Tibial nerve (tissue), 4 donors: Measurements from ENCODE around the gene YY1AP1. TPM values are rescaled to one million over a fixed set of nuclear protein-coding genes. Genes with fewer than 3 reads are reported as not detected.
"Not testable (repeated sequence)": the region's sequence is repeated elsewhere in the genome, so short reads cannot be mapped to it uniquely, and the experiment has no call there.

Experiments
- DNase-seq, 2 donors: peaks; one replicate each; pipeline ENCODE4 v3.0.0-alpha.2; 2019; ENCODE audit warnings: low spot score in 2 of 2
- H3K27ac ChIP-seq, 4 donors: fragments of 200-600 bp; sonication (generic) in 3 of 4; one replicate each; pipeline ENCODE4 v1.5.1; 2017 to 2019; ENCODE audit warnings: mild to moderate bottlenecking in 1 of 4
- H3K27me3 ChIP-seq, 2 donors: fragments of 200-600 bp; sonication (generic) in 1 of 2; one replicate each; pipeline versions ENCODE4 v1.5.1 to v1.6.0; 2017 to 2019
- H3K36me3 ChIP-seq, 3 donors: fragments of 200-600 bp; sonication (generic); one replicate each; pipeline ENCODE4 v1.5.1; 2018 to 2019
- H3K4me1 ChIP-seq, 4 donors: fragments of 200-600 bp; sonication (generic) in 3 of 4; one replicate each; pipeline ENCODE4 v1.5.1; 2017 to 2019
- H3K4me3 ChIP-seq, 4 donors: fragments of 200-600 bp; sonication (generic) in 3 of 4; one replicate each; pipeline ENCODE4 v1.5.1; 2017 to 2019; ENCODE audit warnings: mild to moderate bottlenecking in 1 of 4, moderate library complexity in 1 of 4
- H3K9me3 ChIP-seq, 4 donors: fragments of 200-600 bp; sonication (generic) in 3 of 4; one replicate each; pipeline ENCODE4 v1.5.1; 2017 to 2019
- CTCF ChIP-seq, 5 experiments: fragments of 200-600 bp in 3 of 5; fragments of 450-650 bp in 2 of 5; sonication (generic) in 3 of 5; IDR thresholded peaks; one replicate each; pipeline ENCODE4 v1.5.1; 2016 to 2019; ENCODE audit warnings: antibody characterized with exemption in 5 of 5, mild to moderate bottlenecking in 3 of 5, moderate library complexity in 2 of 5
- EP300 ChIP-seq, 2 donors: sonication (generic); formaldehyde crosslinking; IDR thresholded peaks; one replicate each; pipeline ENCODE4 v1.6.1; 2017; ENCODE audit warnings: antibody characterized with exemption in 2 of 2, mild to moderate bottlenecking in 1 of 2
- POLR2A ChIP-seq, 2 donors: fragments of 450-650 bp; IDR thresholded peaks; one replicate each; pipeline ENCODE4 v1.6.1; 2017; ENCODE audit warnings: antibody characterized with exemption in 2 of 2, mild to moderate bottlenecking in 2 of 2, moderate library complexity in 2 of 2
- WGBS, 2 donors: methylation state at CpG; one replicate each; pipeline ENCODE4 v1.1.5; 2018; 5-methylcytosine and 5-hydroxymethylcytosine counted together
- total RNA-seq, 4 donors: library from RNA; depleted of rRNA; stranded (reverse); fragments of >200 nt; gene quantifications; one replicate each; pipeline ENCODE4 v1.1.0, GENCODE V29; 2016

YY1AP1 gene
- total RNA-seq, 4 donors from 2014 or later: 170 to 253 (median 196) TPM

- Histone ChIP-seq H3K9me3 (no peaks in the 10 kb centered on the region), H3K4me1 (no peaks in the 10 kb centered on the region), H3K4me3 (no peak overlapping the region), H3K36me3 (peaks cover 0 to 46% (median 0%) of the 10 kb centered on the region in 3 donors), H3K27ac (no peak overlapping the region), H3K27me3 (no peaks in the 10 kb centered on the region)
- DNase-seq: no peak
- WGBS, 2 donors: 95% methylated on average over 7 of the region's 7 CpGs
- no peak for TF ChIP-seq EP300 (IDR thresholded peaks at IDR 0.05)
These were observed 28.5 kb upstream of the YY1AP1 start for GRCh38 chr1:155717041-155717440.

- Histone ChIP-seq H3K9me3 (no peaks in the 10 kb centered on the region), H3K27ac (no peak overlapping the region), H3K4me1 (no peaks in the 10 kb centered on the region), H3K27me3 (no peaks in the 10 kb centered on the region), H3K4me3 (no peak overlapping the region), H3K36me3 (peaks cover 0 to 49% (median 0%) of the 10 kb centered on the region in 3 donors)
- TF ChIP-seq POLR2A (IDR thresholded peaks at IDR 0.05): no peak
- no peak for TF ChIP-seq CTCF (IDR thresholded peaks at IDR 0.05)
- TF ChIP-seq EP300 (IDR thresholded peaks at IDR 0.05): no peak
- no peak for DNase-seq
- WGBS, 2 donors: 96 to 99% methylated on average over 5 of the region's 5 CpGs
These were observed 27.2 kb upstream of the YY1AP1 start for GRCh38 chr1:155715777-155716176.

GRCh38 chr1:155715056-155715455 is 26.5 kb upstream of the YY1AP1 start:
- H3K4me3 ChIP-seq, H3K27me3 ChIP-seq, DNase-seq, H3K4me1 ChIP-seq, H3K9me3 ChIP-seq, H3K27ac ChIP-seq: not testable (repeated sequence)
- WGBS, 2 donors: 94 to 96% methylated on average over 3 of the region's 3 CpGs
- peaks cover 0 to 44% (median 0%) of the 10 kb centered on the region in 3 donors for H3K36me3 ChIP-seq

- no peaks in the 10 kb centered on the region for H3K27me3 ChIP-seq
- H3K4me1 ChIP-seq: no peaks in the 10 kb centered on the region
- H3K4me3 ChIP-seq: no peak overlapping the region
- 55 to 60% methylated on average over 2 of the region's 2 CpGs for WGBS, 2 donors
- no peaks in the 10 kb centered on the region for H3K9me3 ChIP-seq
- peaks cover 0 to 41% (median 0%) of the 10 kb centered on the region in 3 donors for H3K36me3 ChIP-seq
- H3K27ac ChIP-seq: no peak overlapping the region
- no peak for DNase-seq
- no peak for TF ChIP-seq EP300 (IDR thresholded peaks at IDR 0.05)
- TF ChIP-seq CTCF (IDR thresholded peaks at IDR 0.05): no peak
- TF ChIP-seq POLR2A (IDR thresholded peaks at IDR 0.05): no peak
These were observed 24.5 kb upstream of the YY1AP1 start for GRCh38 chr1:155713075-155713474.

GRCh38 chr1:155712636-155713035 is 24.1 kb upstream of the YY1AP1 start:
- not testable (repeated sequence) for H3K27ac ChIP-seq, DNase-seq, H3K4me1 ChIP-seq, H3K4me3 ChIP-seq, H3K27me3 ChIP-seq, H3K9me3 ChIP-seq
- H3K36me3 ChIP-seq: peaks cover 0 to 38% (median 0%) of the 10 kb centered on the region in 3 donors
- WGBS, 2 donors: 69 to 91% methylated on average over 3 of the region's 3 CpGs

- peaks cover 0 to 27% (median 0%) of the 10 kb centered on the region in 3 donors for H3K36me3 ChIP-seq
- H3K9me3 ChIP-seq, H3K27ac ChIP-seq, DNase-seq, H3K4me1 ChIP-seq, H3K4me3 ChIP-seq, H3K27me3 ChIP-seq: not testable (repeated sequence)
- 94 to 98% methylated on average over 3 of the region's 3 CpGs for whole genome bisulfite sequencing, 2 donors
These were observed 22.9 kb upstream of the YY1AP1 start for GRCh38 chr1:155711457-155711856.

- Histone ChIP-seq H3K4me1 (no peaks in the 10 kb centered on the region), H3K27me3 (no peaks in the 10 kb centered on the region), H3K36me3 (peaks cover 0 to 26% (median 0%) of the 10 kb centered on the region in 3 donors), H3K4me3 (no peak overlapping the region), H3K9me3 (no peaks in the 10 kb centered on the region), H3K27ac (no peak overlapping the region)
- no peak for TF ChIP-seq POLR2A (IDR thresholded peaks at IDR 0.05)
- DNase-seq: no peak
- WGBS, 2 donors: 94 to 99% methylated on average over 3 of the region's 3 CpGs
These were observed 20.8 kb upstream of the YY1AP1 start for GRCh38 chr1:155709391-155709790.

- H3K4me3 ChIP-seq: no peak overlapping the region
- H3K27me3 ChIP-seq: no peaks in the 10 kb centered on the region
- no peak for DNase-seq
- H3K4me1 ChIP-seq: no peaks in the 10 kb centered on the region
- WGBS, 2 donors: 84% methylated on average over 5 of the region's 5 CpGs
- no peaks in the 10 kb centered on the region for H3K9me3 ChIP-seq
- TF ChIP-seq EP300 (IDR thresholded peaks at IDR 0.05): no peak
- TF ChIP-seq POLR2A (IDR thresholded peaks at IDR 0.05): no peak
- TF ChIP-seq CTCF (IDR thresholded peaks at IDR 0.05): no peak
- H3K36me3 ChIP-seq: peaks cover 0 to 15% (median 0%) of the 10 kb centered on the region in 3 donors
- no peak overlapping the region for H3K27ac ChIP-seq
These were observed 17.6 kb upstream of the YY1AP1 start for GRCh38 chr1:155706139-155706538.

- H3K27me3 ChIP-seq, H3K4me1 ChIP-seq, DNase-seq, H3K27ac ChIP-seq, H3K4me3 ChIP-seq, H3K36me3 ChIP-seq, H3K9me3 ChIP-seq: not testable (repeated sequence)
- 85 to 91% methylated on average over 5 of the region's 5 CpGs for WGBS, 2 donors
These were observed 15.8 kb upstream of the YY1AP1 start for GRCh38 chr1:155704414-155704813.
